ENCODE measurements around the gene MAP6D1.

Gene MAP6D1

DNA sequence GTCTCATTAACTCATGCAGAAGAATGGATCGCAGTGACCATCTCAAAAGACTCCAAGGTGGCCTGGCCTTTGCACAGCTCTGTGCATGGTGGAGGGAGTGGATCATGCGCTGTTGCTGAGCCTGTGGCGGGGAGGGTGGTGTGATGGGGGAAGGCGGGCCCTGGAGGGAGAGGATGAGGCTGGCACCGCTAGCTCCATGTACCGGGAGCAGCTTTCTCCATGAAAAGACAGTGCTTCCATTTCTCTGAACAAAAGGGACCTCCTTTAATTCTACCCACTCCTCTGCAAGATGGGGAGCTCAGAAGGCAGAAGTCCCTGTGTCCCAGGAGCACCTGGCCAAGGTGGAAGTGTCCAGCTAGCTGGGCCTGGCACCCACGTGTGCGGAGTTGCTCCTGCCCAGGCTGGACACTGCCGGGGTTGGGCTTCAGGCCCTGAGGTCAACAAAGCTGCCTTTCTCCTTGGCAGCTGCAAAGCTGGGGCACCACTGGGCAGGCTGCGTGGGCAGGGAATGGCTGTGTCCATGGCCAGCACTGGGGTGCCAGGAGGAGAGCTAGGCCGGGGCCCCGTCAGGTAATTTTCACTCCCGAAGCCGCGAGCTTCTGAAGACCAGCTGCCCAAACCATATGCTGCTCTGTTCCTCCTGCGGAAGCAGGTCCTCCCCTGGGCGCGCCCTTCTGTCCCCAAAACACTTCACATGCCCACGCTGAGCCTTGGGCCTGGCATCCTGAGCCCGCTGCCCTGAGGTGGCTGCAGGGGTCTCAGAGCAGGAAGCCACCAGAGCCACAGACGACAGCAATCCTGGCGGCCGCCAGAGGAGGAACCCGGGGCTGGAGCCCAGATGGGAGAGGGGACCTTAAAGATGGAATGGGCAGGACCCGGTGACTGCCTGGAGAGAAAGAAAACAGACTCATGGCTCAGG is 6.4 kb downstream of the MAP6D1 start:
- Histone ChIP-seq H3K36me3 (peaks cover 3 to 28% (median 16%) of the 10 kb centered on the region in 11 experiments; a peak in 14 of 22 replicates), H3K4me2 (no peak overlapping the region), H3K9ac (no peak overlapping the region), H3K9me3 (replicated peaks in 1 of 11) (no peaks in the 10 kb centered on the region), H3K4me1 (peaks cover 8 to 13% (median 9%) of the 10 kb centered on the region in 10 experiments), H3K27me3 (peaks cover 0 to 15% (median 5%) of the 10 kb centered on the region in 11 experiments; a peak in 10 of 22 replicates), H3K4me3 (no peak overlapping the region), H4K20me1 (peaks cover 0 to 70% (median 20%) of the 10 kb centered on the region in 11 experiments; a peak in 16 of 22 replicates), H3K27ac (no peak overlapping the region)
- no peak for TF ChIP-seq Cebpa-rat (IDR thresholded peaks at IDR 0.05)

DNA sequence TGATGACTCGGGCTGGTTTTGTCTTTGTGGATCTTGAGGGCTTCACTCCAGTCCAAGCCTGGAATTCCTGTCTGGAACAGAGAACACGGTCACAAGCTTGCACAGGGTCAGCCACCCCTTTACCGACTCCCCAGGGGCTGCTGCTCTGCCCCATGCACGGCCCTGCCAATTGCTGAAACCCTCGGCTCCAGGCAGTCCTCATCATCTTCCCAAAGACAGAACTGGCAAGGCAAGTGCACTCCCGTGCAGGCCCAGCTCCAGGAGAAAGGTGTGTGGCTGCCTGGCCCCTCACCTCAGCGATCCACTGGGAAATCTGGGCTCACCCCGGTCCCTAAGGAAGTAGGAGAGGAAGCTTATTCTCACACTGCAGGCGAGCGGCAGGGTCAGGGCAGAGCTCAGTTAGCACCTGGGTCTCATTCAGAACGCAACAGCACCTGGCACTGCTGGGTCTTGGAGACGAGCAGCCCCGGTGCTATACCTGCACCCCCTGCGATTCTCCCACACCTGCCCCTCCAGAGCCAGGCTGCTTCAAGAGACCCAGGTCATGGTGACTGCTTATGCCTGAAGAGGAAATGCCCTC is 7.2 kb downstream of the MAP6D1 start:
- H3K4me1 ChIP-seq: peaks cover 0 to 4% (median under 1%) of the 10 kb centered on the region in 10 experiments; a peak in 9 of 20 replicates
- peaks cover 0 to 70% (median 16%) of the 10 kb centered on the region in 11 experiments; a peak in 13 of 22 replicates for H4K20me1 ChIP-seq
- H3K4me3 ChIP-seq: no peak overlapping the region
- no peak overlapping the region for H3K9ac ChIP-seq
- H3K27me3 ChIP-seq: peaks cover 0 to 7% (median 0%) of the 10 kb centered on the region in 11 experiments; a peak in 1 of 22 replicates
- H3K9me3 ChIP-seq (replicated peaks in 1 of 11): no peaks in the 10 kb centered on the region
- peaks cover 7 to 33% (median 19%) of the 10 kb centered on the region in 11 experiments; a peak in 18 of 22 replicates for H3K36me3 ChIP-seq
- no peak overlapping the region for H3K27ac ChIP-seq
- TF ChIP-seq Cebpa-rat (IDR thresholded peaks at IDR 0.05): no peak
- no peak overlapping the region for H3K4me2 ChIP-seq

DNA sequence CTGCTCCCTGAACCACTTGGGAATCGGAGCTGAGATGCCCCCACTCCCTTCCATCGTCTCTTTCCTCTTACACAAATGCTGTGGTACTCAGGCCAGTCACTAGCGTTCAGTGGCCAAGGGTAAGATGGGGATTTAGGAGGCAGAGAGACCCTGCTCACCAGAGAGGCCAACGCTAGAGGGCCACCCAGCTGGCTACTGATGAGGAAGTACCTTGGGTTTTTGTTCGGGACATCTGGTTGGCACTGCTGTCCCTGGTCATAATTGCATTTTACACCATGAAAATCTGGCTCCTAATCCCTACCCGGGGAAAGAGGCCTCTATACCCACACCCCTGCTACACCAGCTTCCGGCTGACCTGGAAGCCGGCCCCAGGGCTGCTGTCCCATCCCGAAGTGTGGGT is 7.7 kb downstream of the MAP6D1 start:
- peaks cover 12 to 38% (median 24%) of the 10 kb centered on the region in 11 experiments; a peak in 20 of 22 replicates for H3K36me3 ChIP-seq
- no peak overlapping the region for H3K4me2 ChIP-seq
- peaks cover 0 to 69% (median 21%) of the 10 kb centered on the region in 11 experiments; a peak in 13 of 22 replicates for H4K20me1 ChIP-seq
- no peak overlapping the region for H3K9ac ChIP-seq
- H3K4me1 ChIP-seq: no peaks in the 10 kb centered on the region
- TF ChIP-seq Cebpa-rat (IDR thresholded peaks at IDR 0.05): no peak
- H3K4me3 ChIP-seq: no peak overlapping the region
- no peaks in the 10 kb centered on the region for H3K9me3 ChIP-seq (replicated peaks in 1 of 11)
- H3K27ac ChIP-seq: no peak overlapping the region
- H3K27me3 ChIP-seq: peaks cover 0 to 2% (median 0%) of the 10 kb centered on the region in 11 experiments; a peak in 1 of 22 replicates

DNA sequence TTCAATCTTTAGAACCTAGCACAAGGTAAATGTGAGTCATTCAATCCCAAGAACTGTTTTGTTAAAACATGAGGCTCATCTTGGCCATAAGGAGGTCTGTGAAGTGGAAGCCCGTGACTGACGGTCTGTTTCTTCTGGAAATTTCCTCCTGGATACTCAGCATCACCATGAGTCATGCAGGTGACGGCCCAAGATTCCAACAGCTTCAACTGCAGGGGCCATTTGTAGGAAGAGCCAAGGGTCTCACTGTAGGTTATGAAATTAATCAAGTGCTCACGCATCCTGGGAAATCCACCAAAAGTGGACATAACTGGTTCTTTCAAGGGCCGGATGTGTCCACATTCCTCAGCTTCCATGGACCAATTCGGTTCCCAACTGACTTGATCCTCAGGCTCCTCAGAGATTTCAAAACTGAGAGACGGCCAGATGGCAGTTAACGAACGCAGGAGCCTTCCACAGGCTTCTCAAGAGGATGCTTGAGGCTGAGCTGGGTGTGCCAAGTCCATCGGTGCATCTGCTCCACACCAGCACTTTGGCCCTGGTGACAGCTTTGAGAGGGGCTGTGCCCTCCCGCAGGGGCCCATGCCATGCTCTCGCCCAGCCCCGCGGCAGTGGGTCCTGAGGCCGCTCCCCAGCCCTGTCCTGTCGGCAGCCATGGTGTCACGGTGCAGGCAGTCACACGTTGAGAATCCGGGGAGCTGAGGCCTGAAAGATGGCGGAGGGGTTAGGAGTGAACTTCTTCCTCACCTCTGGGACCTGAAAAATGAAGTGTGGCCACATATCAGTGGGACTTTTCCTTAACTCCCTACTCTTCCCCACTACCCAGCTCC is 8.5 kb downstream of the MAP6D1 start:
- no peak overlapping the region for H3K9ac ChIP-seq
- H4K20me1 ChIP-seq: peaks cover 0 to 70% (median 26%) of the 10 kb centered on the region in 11 experiments; a peak in 13 of 22 replicates
- no peaks in the 10 kb centered on the region for H3K9me3 ChIP-seq (replicated peaks in 1 of 11)
- H3K27ac ChIP-seq: no peak overlapping the region
- no peaks in the 10 kb centered on the region for H3K27me3 ChIP-seq
- TF ChIP-seq Cebpa-rat (IDR thresholded peaks at IDR 0.05): no peak
- H3K4me3 ChIP-seq: no peak overlapping the region
- peaks cover 20 to 46% (median 32%) of the 10 kb centered on the region in 11 experiments; a peak in 21 of 22 replicates for H3K36me3 ChIP-seq
- H3K4me2 ChIP-seq: no peak overlapping the region
- no peaks in the 10 kb centered on the region for H3K4me1 ChIP-seq

DNA sequence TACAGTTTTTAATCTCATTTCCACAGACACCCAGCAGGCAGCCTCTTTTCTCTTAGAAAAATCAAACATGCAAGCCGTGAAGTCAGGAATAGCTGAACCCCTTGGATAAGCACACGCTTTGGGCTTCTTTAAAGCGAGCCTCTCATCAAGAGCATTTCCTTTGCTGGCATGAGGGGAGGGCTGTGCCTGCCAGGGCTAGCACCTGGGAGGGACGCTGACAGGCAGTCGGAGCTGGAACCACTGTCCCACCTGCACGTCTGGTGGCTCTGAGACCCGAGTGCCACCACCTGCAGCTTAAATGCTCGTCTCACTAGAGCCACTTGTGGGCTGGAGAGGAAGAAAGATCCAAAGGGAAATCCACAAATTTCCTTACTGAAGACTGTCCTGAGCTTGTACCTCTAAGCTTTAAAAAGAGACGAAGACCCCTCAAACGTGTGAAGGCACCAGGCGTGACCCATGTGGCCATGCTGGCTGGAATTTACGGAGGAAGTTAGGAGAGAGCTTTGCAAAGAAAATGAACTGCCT is 9.4 kb downstream of the MAP6D1 start:
- Histone ChIP-seq H3K4me2 (no peak overlapping the region), H3K9me3 (replicated peaks in 1 of 11) (no peaks in the 10 kb centered on the region), H3K27ac (no peak overlapping the region), H3K9ac (no peak overlapping the region), H4K20me1 (peaks cover 0 to 79% (median 26%) of the 10 kb centered on the region in 11 experiments; a peak in 13 of 22 replicates), H3K4me3 (no peak overlapping the region), H3K36me3 (peaks cover 29 to 54% (median 41%) of the 10 kb centered on the region in 11 experiments), H3K4me1 (no peaks in the 10 kb centered on the region), H3K27me3 (no peaks in the 10 kb centered on the region)
- no peak for TF ChIP-seq Cebpa-rat (IDR thresholded peaks at IDR 0.05)

DNA sequence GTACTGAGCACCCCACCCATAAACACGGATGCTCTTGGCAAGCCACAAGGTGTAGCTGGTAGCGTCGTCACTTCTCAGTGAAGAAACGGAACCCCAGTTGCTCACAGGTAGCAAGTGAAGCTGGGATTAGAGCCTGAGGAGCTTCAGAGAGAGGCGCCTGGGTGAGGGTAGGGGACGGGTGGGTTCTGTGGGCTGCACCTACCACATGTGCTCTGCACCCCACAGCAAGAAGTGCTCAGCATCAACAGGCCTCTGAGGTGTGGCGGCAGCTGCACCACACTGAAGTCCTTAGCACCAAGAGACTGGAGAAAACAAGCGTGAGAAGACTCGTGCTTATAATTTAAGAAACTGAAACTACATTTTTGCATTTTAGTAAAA is 9.8 kb downstream of the MAP6D1 start:
- Histone ChIP-seq H4K20me1 (peaks cover 0 to 84% (median 26%) of the 10 kb centered on the region in 11 experiments; a peak in 14 of 22 replicates), H3K27me3 (no peaks in the 10 kb centered on the region), H3K27ac (no peak overlapping the region), H3K9ac (no peak overlapping the region), H3K4me1 (no peaks in the 10 kb centered on the region), H3K4me3 (no peak overlapping the region), H3K36me3 (peaks cover 33 to 59% (median 45%) of the 10 kb centered on the region in 11 experiments), H3K9me3 (replicated peaks in 1 of 11) (no peaks in the 10 kb centered on the region), H3K4me2 (no peak overlapping the region)
- no peak for TF ChIP-seq Cebpa-rat (IDR thresholded peaks at IDR 0.05)

DNA sequence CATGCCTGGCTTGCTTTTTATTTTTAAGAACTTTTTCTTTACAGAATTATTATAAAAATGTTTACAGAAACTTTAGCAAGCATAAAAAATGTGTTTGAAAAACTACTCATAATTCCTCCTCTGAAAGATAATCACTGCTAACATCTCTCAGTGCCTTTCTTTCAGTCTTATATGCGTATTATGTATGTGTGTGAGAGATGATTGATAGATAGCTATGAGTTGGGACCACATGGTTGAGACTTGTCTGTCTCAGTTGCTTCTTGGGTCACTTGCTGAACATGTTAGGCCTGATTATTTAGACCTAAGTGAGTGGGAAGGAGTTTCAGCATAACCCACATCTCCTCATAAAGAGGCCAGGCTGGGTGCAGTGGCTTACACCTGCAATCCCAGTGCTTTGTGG is 11.1 kb downstream of the MAP6D1 start:
- no peak overlapping the region for H3K27ac ChIP-seq
- no peaks in the 10 kb centered on the region for H3K9me3 ChIP-seq (replicated peaks in 1 of 11)
- no peaks in the 10 kb centered on the region for H3K4me1 ChIP-seq
- no peaks in the 10 kb centered on the region for H3K27me3 ChIP-seq
- no peak for TF ChIP-seq Cebpa-rat (IDR thresholded peaks at IDR 0.05)
- H4K20me1 ChIP-seq: peaks cover 0 to 86% (median 26%) of the 10 kb centered on the region in 11 experiments; a peak in 14 of 22 replicates
- peaks cover 46 to 72% (median 58%) of the 10 kb centered on the region in 11 experiments for H3K36me3 ChIP-seq
- H3K4me2 ChIP-seq: no peak overlapping the region
- H3K4me3 ChIP-seq: no peak overlapping the region
- H3K9ac ChIP-seq: no peak overlapping the region

DNA sequence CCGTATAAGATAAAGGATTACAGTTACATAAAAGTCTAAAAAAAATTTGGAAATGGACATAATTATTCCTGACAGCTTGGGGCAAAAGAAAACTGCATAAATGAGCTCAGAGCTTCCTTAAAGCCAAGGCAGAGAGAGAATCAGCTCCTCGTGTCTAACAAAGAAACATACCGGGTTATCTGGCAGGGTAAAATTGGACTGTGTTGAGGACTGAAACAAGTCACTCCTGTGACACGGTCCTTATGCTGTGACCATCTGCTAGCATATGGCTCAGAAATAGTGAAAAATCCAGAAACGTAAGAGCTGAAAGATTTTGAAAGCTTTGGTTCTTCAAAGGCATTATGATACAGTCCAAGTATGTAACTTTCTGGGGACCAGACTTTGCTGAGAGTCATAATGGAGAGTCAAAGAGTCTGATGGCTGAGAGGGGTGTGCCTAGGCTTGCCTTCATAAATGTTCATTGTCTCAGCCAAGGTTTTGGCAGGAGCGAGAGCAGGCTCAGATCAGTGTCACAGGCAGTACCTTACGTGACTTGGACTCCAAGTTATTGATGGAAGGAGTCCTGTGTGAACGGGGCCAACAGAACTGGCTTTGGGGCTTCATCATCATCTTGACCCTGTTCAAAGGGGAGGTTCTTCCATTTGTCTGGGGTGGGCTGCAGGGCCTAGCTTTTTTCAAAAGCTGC is 12.5 kb downstream of the MAP6D1 start:
- H3K4me2 ChIP-seq: no peak overlapping the region
- no peaks in the 10 kb centered on the region for H3K9me3 ChIP-seq (replicated peaks in 1 of 11)
- H3K4me3 ChIP-seq: no peak overlapping the region
- H3K27ac ChIP-seq: peak overlapping the region in 1 of 11 experiments; percentile 7; a peak in 1 of 22 replicates
- no peaks in the 10 kb centered on the region for H3K27me3 ChIP-seq
- H4K20me1 ChIP-seq: peaks cover 0 to 81% (median 23%) of the 10 kb centered on the region in 11 experiments; a peak in 14 of 22 replicates
- no peak overlapping the region for H3K9ac ChIP-seq
- H3K36me3 ChIP-seq: peaks cover 60 to 86% (median 72%) of the 10 kb centered on the region in 11 experiments
- TF ChIP-seq Cebpa-rat (IDR thresholded peaks at IDR 0.05): no peak
- no peaks in the 10 kb centered on the region for H3K4me1 ChIP-seq

Data from BLaER1 treated with 17β-estradiol and CSF1 and Interleukin-3, amounts not matched to agents 10 nM and 100 nM (cell line).